HG02884 (cell line): ENCODE measurements around the gene BTNL8.

Experiments used
- ATAC-seq: cut with Tn5 transposase; IDR thresholded peaks from one replicate; pipeline ENCODE4 v1.9.1; 2021; ENCODE audit warnings: mild to moderate bottlenecking, moderate library complexity; ENCODE audit not compliant: unreplicated experiment

Gene BTNL8

GRCh38 chr5:180950291-180950949 lies 51.5 kb downstream of the BTNL8 start:
- no peak for ATAC-seq

- ATAC-seq, result no peak
These were observed 60.7 kb downstream of the BTNL8 start for GRCh38 chr5:180959661-180960060.

- no peak for ATAC-seq
These were observed 61.2 kb downstream of the BTNL8 start for GRCh38 chr5:180960209-180960608.

- no peak for ATAC-seq
These were observed 70.4 kb downstream of the BTNL8 start for GRCh38 chr5:180969406-180969805.

- no peak for ATAC-seq
These were observed 71.4 kb downstream of the BTNL8 start for GRCh38 chr5:180970336-180970735.

GRCh38 chr5:180970875-180971274 lies 71.9 kb downstream of the BTNL8 start:
- no peak for ATAC-seq

GRCh38 chr5:180974612-180975315 lies 75.8 kb downstream of the BTNL8 start:
- ATAC-seq, result no peak

- ATAC-seq, result peak; percentile 93
These were observed 76.4 kb downstream of the BTNL8 start for GRCh38 chr5:180975338-180975737.

- no peak for ATAC-seq
These were observed 77.6 kb downstream of the BTNL8 start for GRCh38 chr5:180976518-180976917.

- ATAC-seq, result no peak
These were observed 78.9 kb downstream of the BTNL8 start for GRCh38 chr5:180977852-180978251.

GRCh38 chr5:180982008-180982741 lies 83.2 kb downstream of the BTNL8 start:
- no peak for ATAC-seq

- ATAC-seq, result no peak
These were observed 89.1 kb downstream of the BTNL8 start for GRCh38 chr5:180988016-180988415.

- ATAC-seq, result no peak
These were observed 89.6 kb downstream of the BTNL8 start, which contains the start of gene BTNL3 for GRCh38 chr5:180988592-180988991. TSS of gene BTNL3 (plus strand) at chr5:180988846. CDS start at chr5:180989029, 183 bp downstream.

- ATAC-seq, result no peak
These were observed 91.3 kb downstream of the BTNL8 start for GRCh38 chr5:180990086-180990881.

- ATAC-seq, result no peak
These were observed 91.9 kb downstream of the BTNL8 start for GRCh38 chr5:180990882-180991242.
